NCI-H1105 treated with DMSO at 0.1 percent for 48 hours (cell line): ENCODE results near the gene ACOT8.
"Not testable (repeated sequence)": the region's sequence is repeated elsewhere in the genome, so short reads cannot be mapped to it uniquely, and the experiment has no call there.

Source experiments
- DNase-seq: peaks from one replicate; lab custom pipeline; 2025; lab: John Stamatoyannopoulos, UW

The ACOT8 gene

DNA sequence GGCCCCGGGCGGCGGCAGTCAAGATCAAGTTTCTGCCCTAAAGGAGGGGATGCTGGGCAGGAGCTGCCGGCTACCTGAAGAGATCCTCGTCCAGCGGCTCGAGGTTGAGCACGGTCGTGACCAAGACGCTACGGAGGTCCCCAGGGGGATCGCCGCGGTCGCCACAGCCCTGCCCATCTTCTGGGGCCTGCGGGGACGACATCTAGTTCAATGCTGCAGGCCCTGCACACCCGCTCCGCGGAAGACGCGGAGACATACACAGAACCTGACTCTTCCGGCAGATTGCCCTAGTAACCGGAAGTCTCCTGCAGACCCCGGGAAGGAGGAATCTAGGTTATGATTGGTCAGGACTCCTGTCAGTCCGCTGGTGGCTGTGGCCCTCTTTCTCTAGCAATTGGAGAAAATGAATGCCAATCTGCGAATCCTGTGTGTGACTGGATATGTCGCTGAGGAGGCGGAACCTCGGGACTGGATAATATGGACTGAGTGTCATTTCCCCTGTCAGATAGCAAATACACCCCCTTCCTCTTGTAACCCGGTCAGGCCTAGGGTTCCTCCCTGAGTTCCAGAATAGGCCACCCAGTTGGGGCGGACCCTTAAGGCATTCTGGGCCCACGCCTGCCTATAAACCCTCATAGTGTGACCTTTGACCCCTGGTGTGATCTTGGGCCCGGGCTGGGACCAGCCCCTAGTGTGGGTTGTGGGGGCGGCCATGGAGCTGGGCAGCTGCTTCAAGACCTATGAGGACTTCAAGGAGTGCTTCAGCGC, at the start of gene ACOT8, which contains the start of gene ZSWIM3:
TSS of gene ACOT8 (minus strand) at position 279 of the 768 bp plus-strand sequence. CDS start at position 202, 77 bp downstream.
TSS of gene ZSWIM3 (plus strand) at position 501 of the 768 bp plus-strand sequence. CDS start at position 713, 212 bp downstream.
- peak; percentile 99 for DNase-seq

DNA sequence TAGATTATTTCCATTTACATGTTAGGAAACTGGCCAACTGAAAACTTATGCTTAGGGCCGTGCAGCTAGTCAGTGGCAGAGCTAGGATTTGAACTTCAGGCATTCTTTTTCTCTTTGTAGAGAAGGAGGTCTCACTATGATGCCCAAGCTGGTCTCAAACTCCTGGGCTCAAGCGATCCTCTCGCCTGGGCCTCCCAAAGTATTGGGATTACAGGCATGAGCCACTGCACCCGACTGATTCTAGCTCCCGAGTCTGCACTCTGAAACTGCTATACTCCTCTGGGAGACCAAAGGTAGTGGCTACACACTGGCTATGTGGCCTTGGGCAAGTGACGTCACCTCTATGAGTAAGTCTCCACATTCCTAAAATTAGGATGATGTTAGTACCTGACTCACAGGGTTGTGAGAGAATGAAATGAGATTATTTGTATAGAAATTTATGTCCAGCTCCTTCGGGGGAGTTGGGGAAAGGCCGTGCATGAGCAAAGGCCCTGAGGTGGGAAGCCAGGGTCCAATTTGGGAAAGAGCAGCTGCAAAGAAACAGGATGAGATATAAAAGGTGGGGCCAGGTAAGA, 48.4 kb upstream of the ACOT8 start:
- no peak for DNase-seq

DNA sequence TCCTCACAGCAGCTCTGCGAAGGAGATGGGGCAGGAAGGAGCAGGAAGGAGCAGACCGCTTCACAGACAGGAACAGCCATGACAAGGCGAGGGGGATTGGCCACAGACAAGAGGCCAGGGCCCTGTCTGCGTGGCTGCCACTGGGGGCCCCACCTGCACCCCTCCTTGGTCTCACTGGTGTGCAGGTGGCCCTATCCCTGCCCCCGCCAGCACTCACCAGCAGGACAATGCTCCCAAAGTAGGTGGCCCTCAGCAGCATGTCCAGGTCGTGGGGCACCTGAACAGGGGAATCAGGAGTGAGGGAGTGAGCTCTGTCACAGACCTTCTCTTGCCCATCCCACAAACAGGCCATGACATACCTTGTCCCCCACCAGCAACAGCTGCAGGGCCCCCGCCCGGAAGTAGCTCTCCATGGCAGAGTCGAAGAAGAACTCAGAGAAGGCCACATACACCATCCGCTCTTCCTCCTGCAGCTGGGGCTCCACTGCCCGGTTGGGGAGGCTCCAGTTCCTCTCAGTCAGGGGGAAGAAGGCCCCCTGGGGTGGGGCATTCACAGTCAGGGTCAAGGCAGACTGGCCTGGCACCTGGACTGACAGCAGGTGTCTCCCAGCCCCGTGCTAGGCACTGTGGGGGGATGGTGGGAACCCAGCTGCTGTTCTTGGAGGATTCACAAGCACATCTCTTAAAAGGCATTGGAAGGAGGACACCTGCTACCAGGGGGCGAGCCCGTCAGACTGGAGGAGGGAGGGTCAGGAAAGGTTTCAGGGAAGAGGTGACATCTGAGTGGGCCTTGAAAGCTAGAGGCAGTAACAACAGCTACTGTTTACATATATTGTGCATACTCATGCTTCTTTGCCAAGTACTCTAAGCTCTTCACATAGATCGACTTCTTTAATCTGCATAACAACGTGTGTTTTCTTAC, 47.7 kb upstream of the ACOT8 start:
- no peak for DNase-seq

DNA sequence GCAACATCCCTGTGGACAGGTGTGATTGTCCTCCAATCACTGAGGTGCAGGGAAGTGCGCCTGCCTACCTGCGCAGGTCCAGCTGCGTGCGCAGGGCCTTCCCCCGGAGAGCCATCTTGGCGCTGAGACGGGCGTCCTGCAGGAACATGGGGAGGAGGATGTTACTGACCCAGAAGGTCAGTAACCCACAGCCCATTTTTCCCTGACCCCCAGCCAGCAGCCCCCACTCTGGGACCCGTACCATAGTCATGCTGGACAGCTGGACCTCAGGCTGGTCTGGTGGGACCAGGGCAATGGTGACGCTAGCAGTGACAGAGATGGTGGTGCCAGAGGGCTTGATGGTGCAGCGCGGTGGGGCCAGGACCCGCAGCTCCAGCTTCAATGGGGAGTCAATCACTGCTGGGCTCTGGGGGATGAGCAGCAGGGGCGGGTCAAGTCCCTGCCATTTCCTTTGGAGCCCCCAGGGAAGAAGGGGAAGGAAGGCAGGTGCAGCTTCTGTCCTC, 45.1 kb upstream of the ACOT8 start:
- DNase-seq = peak; percentile 7

DNA sequence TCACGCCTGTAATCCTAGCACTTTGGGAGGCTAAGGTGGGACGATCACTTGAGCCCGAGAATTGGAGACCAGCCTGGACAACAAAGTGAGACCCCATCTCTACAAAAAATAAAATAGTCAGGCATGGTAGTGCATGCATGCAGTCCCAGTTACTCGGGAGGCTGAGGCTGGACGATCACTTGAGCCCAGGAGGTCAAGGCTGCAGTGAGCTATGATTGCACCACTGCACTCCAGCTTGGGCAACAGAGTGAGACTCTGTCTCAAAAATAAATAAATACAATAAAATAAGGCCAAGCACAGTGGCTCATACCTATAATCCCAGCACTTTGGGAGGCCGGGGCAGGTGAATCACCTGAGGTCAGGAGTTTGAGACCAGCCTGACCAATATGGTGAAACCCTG, 44.1 kb upstream of the ACOT8 start:
- not testable (repeated sequence) for DNase-seq

DNA sequence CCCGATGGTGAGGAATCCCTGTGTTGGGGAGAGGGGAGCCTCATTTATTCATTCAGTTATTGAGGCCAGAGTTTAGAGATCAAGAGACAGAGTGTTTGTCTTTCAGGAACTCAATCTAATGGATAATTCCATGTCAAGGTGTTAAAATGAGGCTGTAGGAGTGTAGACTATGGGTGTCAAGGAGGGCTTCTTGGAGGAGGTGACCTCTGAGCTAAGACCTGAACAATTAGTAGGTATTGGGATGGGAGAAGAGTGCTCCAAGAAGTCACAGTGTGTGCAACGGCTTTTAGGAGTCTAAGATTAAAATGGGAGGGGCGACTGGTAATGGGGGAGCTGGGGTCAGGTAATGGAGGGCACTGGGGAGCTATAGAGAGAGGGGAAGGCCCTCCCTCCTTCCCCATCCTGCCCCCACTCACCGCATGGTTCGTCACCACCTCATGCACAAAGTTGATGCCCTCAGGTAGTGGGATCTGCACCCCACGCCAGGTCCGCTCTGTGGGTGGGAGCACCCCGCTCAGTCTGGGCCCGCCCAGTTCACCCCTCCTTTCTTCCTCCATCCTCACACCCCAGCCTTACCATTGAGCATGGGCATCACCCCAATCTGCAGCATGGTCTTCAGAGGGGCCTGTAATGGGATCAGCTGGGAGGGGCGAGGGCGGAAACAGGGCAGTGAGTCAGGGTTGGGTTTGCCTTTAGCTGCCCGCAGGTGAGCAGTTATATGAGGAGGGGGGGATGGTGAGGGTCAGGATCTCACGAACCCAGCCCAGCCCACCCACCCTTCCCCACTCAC, 42.0 kb upstream of the ACOT8 start:
- no peak for DNase-seq

DNA sequence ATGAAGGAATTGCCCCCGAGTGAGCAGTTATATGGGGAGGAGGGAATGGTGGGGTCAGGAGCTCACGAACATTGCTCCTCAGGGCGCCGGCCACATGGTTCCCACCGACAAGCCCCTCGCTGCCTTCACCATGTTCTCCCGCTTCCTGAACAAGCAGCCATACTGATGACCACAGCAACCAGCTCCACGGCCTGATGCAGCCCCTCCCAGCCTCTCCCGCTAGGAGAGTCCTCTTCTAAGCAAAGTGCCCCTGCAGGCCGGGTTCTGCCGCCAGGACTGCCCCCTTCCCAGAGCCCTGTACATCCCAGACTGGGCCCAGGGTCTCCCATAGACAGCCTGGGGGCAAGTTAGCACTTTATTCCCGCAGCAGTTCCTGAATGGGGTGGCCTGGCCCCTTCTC, 41.1 kb upstream of the ACOT8 start:
- no peak for DNase-seq

DNA sequence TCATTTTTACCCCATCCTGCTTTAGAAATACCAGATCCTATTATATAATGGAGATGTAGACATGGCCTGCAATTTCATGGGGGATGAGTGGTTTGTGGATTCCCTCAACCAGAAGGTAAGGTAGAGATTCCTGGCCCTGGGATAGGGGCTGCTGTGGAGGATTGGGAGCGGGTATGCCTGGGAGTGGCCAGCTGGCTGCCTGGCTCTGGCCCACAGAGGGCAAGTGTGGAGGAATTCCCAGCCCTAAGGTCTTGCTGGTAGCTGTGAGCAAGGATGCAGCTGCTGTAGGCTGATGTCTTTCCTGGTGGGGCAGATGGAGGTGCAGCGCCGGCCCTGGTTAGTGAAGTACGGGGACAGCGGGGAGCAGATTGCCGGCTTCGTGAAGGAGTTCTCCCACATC, 40.5 kb upstream of the ACOT8 start:
- DNase-seq = no peak

DNA sequence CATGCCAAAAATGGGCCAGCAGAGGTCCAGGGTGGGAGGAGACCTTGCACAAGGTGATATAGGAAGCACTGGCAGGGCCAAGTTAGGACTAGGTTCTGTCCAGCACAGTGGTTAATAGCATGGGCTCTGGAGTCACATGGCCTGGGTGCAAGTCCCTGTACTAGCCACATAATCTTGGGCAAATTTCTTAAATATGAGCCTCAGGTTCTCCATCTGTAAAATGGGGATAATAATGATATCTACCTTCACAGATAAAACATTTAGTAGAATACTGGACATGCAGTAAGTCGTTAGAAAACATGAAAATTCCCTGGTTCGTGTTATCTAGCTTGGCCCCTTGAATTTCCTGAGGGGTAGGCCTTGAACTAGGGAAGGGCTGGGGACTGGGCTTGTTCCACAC, 40.1 kb upstream of the ACOT8 start:
- no peak for DNase-seq

DNA sequence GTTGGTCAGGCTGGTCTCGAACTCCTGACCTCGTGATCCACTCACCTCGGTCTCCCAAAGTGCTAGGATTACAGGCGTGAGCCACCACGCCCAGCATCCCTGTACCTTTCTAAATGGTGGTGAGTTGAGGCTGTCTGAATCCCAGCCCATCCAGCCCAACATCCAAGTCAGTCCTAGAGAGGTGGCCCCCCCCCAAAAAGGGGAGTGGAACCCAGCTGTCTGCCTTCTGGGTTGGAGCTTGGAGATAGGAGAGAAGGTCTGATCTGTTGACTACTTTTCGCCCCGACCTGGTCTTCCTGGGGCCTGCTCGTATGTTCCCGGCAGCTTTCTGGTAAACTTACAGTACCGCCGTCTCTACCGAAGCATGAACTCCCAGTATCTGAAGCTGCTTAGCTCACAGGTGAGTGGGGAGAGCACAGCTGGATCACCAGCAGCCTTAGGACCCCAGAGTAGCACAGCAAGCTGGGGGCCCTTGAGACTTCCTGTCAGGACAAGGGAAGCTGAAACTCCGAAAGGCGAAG, 39.5 kb upstream of the ACOT8 start:
- no peak for DNase-seq

DNA sequence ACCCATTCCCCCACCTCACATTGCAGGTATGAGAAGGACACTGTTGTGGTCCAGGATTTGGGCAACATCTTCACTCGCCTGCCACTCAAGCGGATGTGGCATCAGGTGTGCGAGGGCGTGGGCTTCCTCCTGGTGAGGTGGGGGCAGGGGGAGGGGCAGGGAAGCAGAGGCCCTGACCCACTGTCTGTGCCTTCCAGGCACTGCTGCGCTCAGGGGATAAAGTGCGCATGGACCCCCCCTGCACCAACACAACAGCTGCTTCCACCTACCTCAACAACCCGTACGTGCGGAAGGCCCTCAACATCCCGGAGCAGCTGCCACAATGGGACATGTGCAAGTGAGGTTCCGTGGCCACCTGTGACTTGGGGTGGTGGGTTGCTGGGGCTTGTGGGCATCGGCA, 37.6 kb upstream of the ACOT8 start:
- DNase-seq = no peak

DNA sequence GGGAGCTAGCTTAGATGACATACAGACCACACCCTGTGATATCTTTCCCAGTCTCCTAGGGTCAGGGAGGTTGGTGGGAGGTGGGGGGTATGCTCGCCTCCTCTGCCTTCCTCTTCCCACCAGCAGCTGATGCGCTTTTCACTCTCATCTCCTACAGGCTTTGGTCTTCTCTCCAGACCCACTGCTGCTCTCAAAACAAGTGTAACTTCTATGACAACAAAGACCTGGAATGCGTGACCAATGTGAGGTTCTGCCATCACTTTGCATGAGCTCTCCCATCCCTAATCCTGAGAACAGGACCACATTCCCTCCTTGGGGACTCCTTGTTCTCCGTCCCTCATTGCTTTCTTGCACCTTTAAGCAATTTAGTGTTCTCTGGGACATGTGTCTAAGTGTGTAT, 36.6 kb upstream of the ACOT8 start:
- DNase-seq = no peak

DNA sequence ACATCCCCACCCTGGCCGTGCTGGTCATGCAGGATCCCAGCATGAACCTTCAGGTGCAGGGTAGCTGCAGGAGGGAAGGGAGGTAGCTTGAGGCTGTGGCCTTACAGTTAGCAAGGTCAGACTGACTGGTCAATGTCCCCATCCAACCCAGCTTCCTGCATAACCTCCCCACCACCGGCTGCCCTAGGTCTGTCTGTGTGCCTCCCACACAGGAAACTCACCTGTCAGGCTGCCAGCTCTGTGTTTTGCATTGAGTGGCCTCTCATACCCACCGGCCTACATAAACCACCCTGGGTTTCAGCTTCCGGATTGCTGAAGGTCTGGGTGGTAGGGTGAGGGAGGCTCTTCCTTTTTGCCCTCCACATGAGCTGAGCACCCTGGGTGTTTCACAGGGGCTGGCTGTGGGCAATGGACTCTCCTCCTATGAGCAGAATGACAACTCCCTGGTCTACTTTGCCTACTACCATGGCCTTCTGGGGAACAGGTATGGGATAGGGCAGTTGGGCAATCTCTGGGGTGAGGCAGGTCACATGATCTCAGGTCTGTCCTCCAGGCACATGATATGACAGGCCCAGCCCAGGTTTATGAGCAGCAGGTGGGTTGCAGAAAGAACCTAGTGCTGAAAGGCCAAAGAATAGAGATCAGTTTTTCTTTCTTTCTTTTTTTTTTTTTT, 35.8 kb upstream of the ACOT8 start:
- DNase-seq = no peak

DNA sequence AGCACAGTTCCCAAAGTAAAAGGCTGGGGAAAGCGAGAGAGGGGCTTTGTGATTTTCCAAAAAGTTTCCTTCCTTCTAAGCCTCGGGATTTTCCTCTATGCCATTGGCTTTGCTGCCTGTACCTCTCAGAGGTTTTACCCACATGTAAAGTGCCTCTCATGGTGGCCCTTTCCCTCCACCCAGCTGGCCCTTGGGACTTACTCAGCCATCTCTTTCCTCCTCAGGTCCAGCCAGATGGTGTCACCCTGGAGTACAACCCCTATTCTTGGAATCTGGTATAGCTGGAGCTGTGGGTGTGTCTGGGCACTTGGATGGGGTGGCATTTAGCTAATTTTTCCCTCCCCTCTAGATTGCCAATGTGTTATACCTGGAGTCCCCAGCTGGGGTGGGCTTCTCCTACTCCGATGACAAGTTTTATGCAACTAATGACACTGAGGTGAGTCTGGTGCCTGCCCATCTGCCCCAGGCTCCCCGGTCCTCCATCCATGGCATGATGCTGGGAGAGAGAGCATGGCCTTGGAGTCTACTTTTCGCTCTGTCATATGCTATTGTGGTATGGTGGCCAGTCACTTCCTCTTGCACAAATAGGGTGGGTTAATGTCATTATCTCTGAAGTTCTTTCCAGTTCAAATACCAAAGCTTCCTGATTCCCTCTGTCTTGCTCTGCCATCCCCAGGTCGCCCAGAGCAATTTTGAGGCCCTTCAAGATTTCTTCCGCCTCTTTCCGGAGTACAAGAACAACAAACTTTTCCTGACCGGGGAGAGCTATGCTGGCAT, 35.0 kb upstream of the ACOT8 start:
- no peak for DNase-seq

DNA sequence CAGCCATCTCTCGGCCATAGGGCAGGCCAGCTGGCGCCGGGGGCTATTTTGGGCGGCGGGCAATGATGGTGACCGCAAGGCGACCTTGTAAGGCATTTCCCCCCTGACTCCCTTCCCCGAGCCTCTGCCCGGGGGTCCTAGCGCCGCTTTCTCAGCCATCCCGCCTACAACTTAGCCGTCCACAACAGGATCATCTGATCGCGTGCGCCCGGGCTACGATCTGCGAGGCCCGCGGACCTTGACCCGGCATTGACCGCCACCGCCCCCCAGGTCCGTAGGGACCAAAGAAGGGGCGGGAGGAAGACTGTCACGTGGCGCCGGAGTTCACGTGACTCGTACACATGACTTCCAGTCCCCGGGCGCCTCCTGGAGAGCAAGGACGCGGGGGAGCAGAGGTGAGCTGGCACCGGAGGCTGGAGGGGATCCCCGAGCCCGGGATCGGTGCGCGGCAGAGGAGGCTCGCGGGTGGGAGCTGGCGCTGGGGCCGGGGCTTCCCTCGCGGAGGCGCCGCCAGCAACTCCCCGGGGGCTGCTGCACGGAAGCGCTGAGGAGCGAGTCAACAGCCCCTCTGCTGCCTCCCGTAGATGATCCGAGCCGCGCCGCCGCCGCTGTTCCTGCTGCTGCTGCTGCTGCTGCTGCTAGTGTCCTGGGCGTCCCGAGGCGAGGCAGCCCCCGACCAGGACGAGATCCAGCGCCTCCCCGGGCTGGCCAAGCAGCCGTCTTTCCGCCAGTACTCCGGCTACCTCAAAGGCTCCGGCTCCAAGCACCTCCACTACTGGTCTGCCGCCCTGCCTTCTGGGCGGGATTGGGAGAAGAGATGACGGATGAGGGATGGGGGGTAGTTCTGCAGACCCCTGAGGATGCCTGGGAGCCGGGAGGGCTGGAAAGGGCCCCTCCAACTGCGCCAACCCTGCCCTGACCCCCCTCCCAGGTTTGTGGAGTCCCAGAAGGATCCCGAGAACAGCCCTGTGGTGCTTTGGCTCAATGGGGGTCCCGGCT, 34.1 kb upstream of the ACOT8 start, which contains the start of the genes CTSA and NEURL2:
TSS of gene CTSA (plus strand) at position 351 of the 999 bp plus-strand sequence. CDS start at position 585, 234 bp downstream.
TSS of gene NEURL2 (minus strand) at position 224 of the 999 bp plus-strand sequence. CDS start at position 7, 217 bp downstream.
- DNase-seq = peak; percentile 71

DNA sequence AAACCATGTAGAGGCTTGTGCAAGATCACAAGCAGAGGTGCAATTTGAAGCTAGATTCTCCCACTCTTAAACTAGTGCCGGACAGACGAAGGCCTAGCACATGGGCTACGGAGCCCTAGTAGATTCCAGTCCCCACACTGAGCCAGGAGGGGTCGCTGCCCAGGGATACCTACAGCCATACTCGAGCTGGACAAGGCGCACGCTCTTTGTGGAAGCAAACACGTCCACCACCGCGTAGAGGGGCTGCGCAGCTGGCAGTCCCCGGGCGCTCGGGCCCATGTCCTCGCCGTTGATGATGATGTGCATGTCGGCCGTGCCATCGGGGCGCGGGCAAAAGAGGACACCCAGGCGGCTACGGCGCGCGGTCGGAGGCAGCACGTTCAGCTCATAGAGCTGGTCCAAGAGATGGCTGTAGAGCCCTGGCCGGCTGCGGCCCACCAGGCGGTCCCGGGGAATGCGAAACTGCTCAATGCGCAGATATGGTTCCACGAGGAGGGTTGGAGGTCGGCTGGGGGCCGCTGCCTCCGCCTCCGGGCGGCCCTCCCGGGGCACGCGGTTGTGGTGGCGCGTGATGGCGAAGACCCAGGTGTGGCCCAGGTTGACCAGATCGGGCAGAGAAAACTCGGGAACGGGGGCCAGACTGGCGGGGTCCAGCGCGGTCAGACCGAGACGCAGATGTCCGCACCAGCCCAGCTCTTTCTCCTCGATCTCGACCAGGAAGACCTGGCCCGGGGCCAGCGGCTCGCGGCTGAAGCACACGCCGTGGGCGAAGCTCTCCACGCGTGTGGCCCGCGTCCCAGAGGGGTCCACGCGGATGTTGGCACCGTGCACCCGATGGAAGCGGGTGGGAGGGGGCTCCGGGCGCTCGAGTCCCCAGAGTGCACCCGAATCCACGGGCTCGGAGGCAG, 33.1 kb upstream of the ACOT8 start:
- DNase-seq = peak; percentile 30

DNA sequence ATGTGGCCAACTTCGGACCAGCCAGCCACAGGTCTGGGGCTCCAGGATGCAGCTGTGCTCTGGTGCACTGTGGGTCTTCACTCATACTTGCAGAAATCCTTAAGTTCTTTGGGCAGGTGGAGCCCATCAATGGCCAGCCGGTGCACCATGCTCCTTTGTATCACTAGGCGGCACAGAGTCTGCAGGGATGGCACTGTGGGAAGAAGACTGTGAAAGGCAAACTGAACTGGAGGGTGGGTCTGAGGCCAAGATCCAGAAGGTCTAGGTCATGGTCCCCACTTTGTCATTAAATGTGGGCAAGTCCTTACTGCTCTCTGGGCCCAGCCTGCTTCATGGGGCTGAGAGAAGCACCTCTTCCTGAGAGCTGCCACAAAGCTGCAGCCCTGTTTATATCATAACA, 31.5 kb upstream of the ACOT8 start:
- no peak for DNase-seq
